ENCODE data around the gene MICAL2. TPM values are rescaled to one million over a fixed set of nuclear protein-coding genes. Genes with fewer than 3 reads are reported as not detected.

Gene MICAL2
- total RNA-seq, 2 experiments from 2014 or later, result 155 to 158 TPM

- POLR2A ChIA-PET, result interaction anchor here (0.6 to 1.5 kb wide), 4 partner anchors 25 to 113 kb away, joined by 3 to 5 read pairs (median 3); no protein-coding TSS in a partner anchor
- CTCF ChIA-PET, result interaction anchor here (1.1 to 2.3 kb wide), 3 partner anchors 88 to 118 kb away, joined by 3 to 8 read pairs (median 4); no protein-coding TSS in a partner anchor
Observed at GRCh38 chr11:12110714-12111548, 541 bp downstream of the MICAL2 start.

GRCh38 chr11:12111549-12112520, 1.4 kb downstream of the MICAL2 start:
- ChIA-PET CTCF (interaction anchor here (0.7 to 2.3 kb wide), 2 partner anchors 87 to 112 kb away, joined by 4 to 8 read pairs; no protein-coding TSS in a partner anchor), POLR2A (interaction anchor here (1.5 kb wide), 1 partner anchor 25 kb away, joined by 3 read pairs; no protein-coding TSS in a partner anchor)

GRCh38 chr11:12112750-12113149, 2.4 kb downstream of the MICAL2 start:
- POLR2A ChIA-PET, result no interaction called here
- CTCF ChIA-PET, result interaction anchor here (0.7 kb wide), 1 partner anchor 86 kb away, joined by 4 read pairs; no protein-coding TSS in a partner anchor

- ChIA-PET POLR2A (no interaction called here), CTCF (no interaction called here)
Observed at GRCh38 chr11:12113294-12113693, 2.9 kb downstream of the MICAL2 start.

GRCh38 chr11:12114193-12115033, 4.0 kb downstream of the MICAL2 start:
- ChIA-PET POLR2A (no interaction called here), CTCF (no interaction called here)

GRCh38 chr11:12116425-12117032, 6.1 kb downstream of the MICAL2 start:
- POLR2A ChIA-PET, result no interaction called here
- CTCF ChIA-PET, result no interaction called here

- CTCF ChIA-PET, result interaction anchor here (1.7 kb wide), 1 partner anchor 89 kb away, joined by 3 read pairs; no protein-coding TSS in a partner anchor
- POLR2A ChIA-PET, result no interaction called here
Observed at GRCh38 chr11:12117200-12117599, 6.8 kb downstream of the MICAL2 start.

GRCh38 chr11:12117611-12118010, 7.2 kb downstream of the MICAL2 start:
- POLR2A ChIA-PET, result no interaction called here
- CTCF ChIA-PET, result interaction anchor here (1.7 kb wide), 1 partner anchor 88 kb away, joined by 3 read pairs; no protein-coding TSS in a partner anchor

GRCh38 chr11:12118949-12119348, 8.6 kb downstream of the MICAL2 start:
- ChIA-PET CTCF (interaction anchor here (1.7 kb wide), 1 partner anchor 87 kb away, joined by 3 read pairs; no protein-coding TSS in a partner anchor), POLR2A (no interaction called here)

- ChIA-PET CTCF (no interaction called here), POLR2A (no interaction called here)
Observed at GRCh38 chr11:12119502-12119901, 9.1 kb downstream of the MICAL2 start.

GRCh38 chr11:12120031-12121008, 9.9 kb downstream of the MICAL2 start:
- CTCF ChIA-PET, result interaction anchor here (0.5 to 1.8 kb wide), 3 partner anchors 80 to 161 kb away, joined by 3 to 6 read pairs (median 6); no protein-coding TSS in a partner anchor
- POLR2A ChIA-PET, result no interaction called here

GRCh38 chr11:12121011-12121410, 10.6 kb downstream of the MICAL2 start:
- CTCF ChIA-PET, result interaction anchor here (0.5 to 1.8 kb wide), 3 partner anchors 79 to 160 kb away, joined by 3 to 6 read pairs (median 6); no protein-coding TSS in a partner anchor
- POLR2A ChIA-PET, result no interaction called here

GRCh38 chr11:12121517-12121916, 11.1 kb downstream of the MICAL2 start:
- ChIA-PET POLR2A (no interaction called here), CTCF (interaction anchor here (0.9 to 1.8 kb wide), 2 partner anchors 79 to 160 kb away, joined by 3 to 6 read pairs; no protein-coding TSS in a partner anchor)

- CTCF ChIA-PET, result no interaction called here
- POLR2A ChIA-PET, result no interaction called here
Observed at GRCh38 chr11:12122083-12122482, 11.7 kb downstream of the MICAL2 start.

- ChIA-PET POLR2A (no interaction called here), CTCF (interaction anchor here (1.2 kb wide), 1 partner anchor 114 kb away, joined by 3 read pairs; no protein-coding TSS in a partner anchor)
Observed at GRCh38 chr11:12123273-12123672, 12.9 kb downstream of the MICAL2 start.

GRCh38 chr11:12123799-12124198, 13.4 kb downstream of the MICAL2 start:
- ChIA-PET CTCF (interaction anchor here (1.2 to 1.3 kb wide), 2 partner anchors 76 to 114 kb away, joined by 3 to 4 read pairs; no protein-coding TSS in a partner anchor), POLR2A (no interaction called here)

GRCh38 chr11:12124306-12124705, 13.9 kb downstream of the MICAL2 start:
- ChIA-PET POLR2A (no interaction called here), CTCF (interaction anchor here (1.2 to 1.3 kb wide), 2 partner anchors 77 to 113 kb away, joined by 3 to 4 read pairs; no protein-coding TSS in a partner anchor)
